GM12878 (cell line): ENCODE measurements around the gene INO80B. TPM values are rescaled to one million over a fixed set of nuclear protein-coding genes. Genes with fewer than 3 reads are reported as not detected.
A peak's percentile ranks its signal among the peaks of the same experiment; 100 is the strongest.

Experiments used
- BACH1 ChIP-seq: fragments of 450-650 bp; IDR thresholded peaks from 2 replicates; pipeline ENCODE4 v1.6.1; 2017; ENCODE audit warnings: mild to moderate bottlenecking, borderline replicate concordance
- HDAC2 ChIP-seq: fragments of 200-600 bp; sonication (generic); IDR thresholded peaks from 2 replicates; pipeline ENCODE4 v1.6.1; 2017
- IKZF2 ChIP-seq, 2 experiments: fragments of 450-650 bp; IDR thresholded peaks; 2 replicates each; pipeline ENCODE4 v1.6.1; 2017; ENCODE audit warnings: mild to moderate bottlenecking in 2 of 2, moderate library complexity in 2 of 2
- JUND ChIP-seq: IDR thresholded peaks from 2 replicates; pipeline ENCODE4 v1.6.1; 2012; ENCODE audit warnings: low read depth, mild to moderate bottlenecking, low read length, improper control_type of control experiment, moderate library complexity
- KLF5 ChIP-seq: fragments of 450-650 bp; IDR thresholded peaks from 2 replicates; pipeline ENCODE4 v1.6.1; 2014; ENCODE audit warnings: mild to moderate bottlenecking; ENCODE audit not compliant: partially characterized antibody
- NFYB ChIP-seq: IDR thresholded peaks from 2 replicates; pipeline ENCODE4 v1.6.1; 2011; ENCODE audit warnings: low read depth, mild to moderate bottlenecking, low read length, improper control_type of control experiment, moderate library complexity; ENCODE audit not compliant: insufficient read depth
- NR2F1 ChIP-seq: fragments of 450-650 bp; conservative IDR thresholded peaks from 2 replicates; pipeline ENCODE4 v1.6.1; 2017; ENCODE audit warnings: mild to moderate bottlenecking
- POLR2AphosphoS2 ChIP-seq: IDR thresholded peaks from 2 replicates; pipeline ENCODE4 v1.6.1; 2011; ENCODE audit warnings: low read depth, mild to moderate bottlenecking, low read length, improper control_type of control experiment, moderate library complexity
- POU2F2 ChIP-seq: IDR thresholded peaks from 3 replicates; pipeline ENCODE4 v1.6.1; 2011; ENCODE audit warnings: low read depth, mild to moderate bottlenecking, low read length, borderline replicate concordance
- SREBF1 ChIP-seq: IDR thresholded peaks from 2 replicates; pipeline ENCODE4 v1.6.1; 2012; ENCODE audit warnings: mild to moderate bottlenecking, low read length
- polyA plus RNA-seq, 11 experiments: library from polyadenylated mRNA; depleted of rRNA in 4 of 11; unstranded in 6 of 11; stranded (reverse) in 5 of 11; fragments of >200 nt; fragmentation: Nextera tagmentation in 4 of 11; fragmentation: Illumina TruSeq in 1 of 11; extraction: Ambion mirVana in 4 of 11; extraction: Trizol in 1 of 11; gene quantifications; 1 replicate in 1 of 11; 2 replicates in 10 of 11; pipeline versions ENCODE4 v1.2.1 to v1.2.3, GENCODE V29; 2011 to 2016; ENCODE audit warnings: inconsistent platforms in 2 of 11, missing spikeins in 2 of 11, low read depth in 1 of 11
- total RNA-seq, 4 experiments: library from RNA; depleted of rRNA in 3 of 4; stranded (reverse); fragments of >200 nt in 3 of 4; fragmentation: Illumina TruSeq in 1 of 4; extraction: Trizol in 1 of 4; gene quantifications; 2 replicates each; pipeline versions ENCODE4 v1.2.1 to v1.2.3, GENCODE V29; 2013 to 2021
- TF ChIP-seq, protein P1 (sequence below): fragments of 450-650 bp; IDR thresholded peaks from 2 replicates; pipeline ENCODE4 v1.6.1; 2017; ENCODE audit warnings: mild to moderate bottlenecking
- TF ChIP-seq, protein P2 (sequence below): fragments of 450-650 bp; IDR thresholded peaks from 2 replicates; pipeline ENCODE4 v1.6.1; 2017; ENCODE audit warnings: mild to moderate bottlenecking, moderate library complexity
- TF ChIP-seq, protein P3 (sequence below): IDR thresholded peaks from 2 replicates; pipeline ENCODE4 v1.6.1; 2011; ENCODE audit warnings: low read depth, low read length, improper control_type of control experiment, borderline replicate concordance
- TF ChIP-seq, protein P4 (sequence below): IDR thresholded peaks from 2 replicates; pipeline ENCODE4 v1.6.1; 2012; ENCODE audit warnings: low read length, inconsistent platforms
- TF ChIP-seq, protein P5 (sequence below): IDR thresholded peaks from 2 replicates; pipeline ENCODE4 v1.6.1; 2011; ENCODE audit warnings: borderline replicate concordance, low read depth, mild to moderate bottlenecking, moderate library complexity, mixed read lengths, low read length; ENCODE audit not compliant: insufficient read depth; ENCODE audit errors: extremely low read length
- TF ChIP-seq, protein P6 (sequence below): fragments of 450-650 bp; IDR thresholded peaks from 2 replicates; pipeline ENCODE4 v1.6.1; 2018; ENCODE audit warnings: mild to moderate bottlenecking, low read depth, moderate library complexity; ENCODE audit not compliant: partially characterized antibody

Gene INO80B
- total and polyA plus RNA-seq, 10 of the 15 experiments (the other 5 are each of a cell fraction or from before 2014, with no cell fraction given), result 1.3 to 26.7 (median 11.1) TPM

DNA sequence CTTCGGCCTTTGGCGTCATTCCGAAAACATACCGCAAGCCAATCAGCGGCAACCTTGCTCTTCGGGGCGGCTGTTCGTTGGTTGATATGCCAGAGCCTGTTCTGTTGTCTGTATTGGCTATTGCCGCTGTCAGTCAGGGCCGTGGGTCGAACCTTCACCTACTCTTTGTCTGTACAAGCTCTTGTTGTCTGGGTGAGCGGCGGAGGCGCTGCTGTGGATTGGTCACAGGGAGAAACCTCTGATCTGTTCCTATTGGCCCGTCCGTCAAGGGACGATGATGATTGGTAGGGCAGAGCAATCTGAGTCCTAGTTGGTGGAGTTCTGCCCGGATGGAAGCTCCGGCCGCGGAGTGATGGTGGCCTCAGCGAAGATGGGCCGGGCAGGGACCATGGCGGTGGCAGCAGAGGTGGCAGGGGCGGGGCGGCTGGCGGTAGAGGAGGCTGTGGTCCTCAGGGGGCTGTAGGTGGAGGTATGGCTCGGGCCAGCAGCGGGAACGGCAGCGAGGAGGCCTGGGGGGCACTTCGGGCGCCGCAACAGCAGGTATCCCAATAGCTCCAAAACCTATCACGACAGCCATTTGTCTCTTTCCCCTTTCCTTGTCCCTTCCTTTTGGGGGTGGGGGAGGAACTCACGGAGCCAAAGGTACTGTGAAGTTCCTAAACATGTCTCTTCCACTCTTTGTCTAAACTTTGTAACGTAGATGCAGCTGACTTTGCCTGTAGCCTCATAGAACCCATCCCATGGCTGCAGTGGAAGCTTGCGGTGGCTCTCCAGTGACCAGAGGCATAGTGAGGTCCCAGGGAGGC lies 3.4 kb downstream of the INO80B start, which contains the start of gene WBP1 (continued):
- TF ChIP-seq, protein P1, sequence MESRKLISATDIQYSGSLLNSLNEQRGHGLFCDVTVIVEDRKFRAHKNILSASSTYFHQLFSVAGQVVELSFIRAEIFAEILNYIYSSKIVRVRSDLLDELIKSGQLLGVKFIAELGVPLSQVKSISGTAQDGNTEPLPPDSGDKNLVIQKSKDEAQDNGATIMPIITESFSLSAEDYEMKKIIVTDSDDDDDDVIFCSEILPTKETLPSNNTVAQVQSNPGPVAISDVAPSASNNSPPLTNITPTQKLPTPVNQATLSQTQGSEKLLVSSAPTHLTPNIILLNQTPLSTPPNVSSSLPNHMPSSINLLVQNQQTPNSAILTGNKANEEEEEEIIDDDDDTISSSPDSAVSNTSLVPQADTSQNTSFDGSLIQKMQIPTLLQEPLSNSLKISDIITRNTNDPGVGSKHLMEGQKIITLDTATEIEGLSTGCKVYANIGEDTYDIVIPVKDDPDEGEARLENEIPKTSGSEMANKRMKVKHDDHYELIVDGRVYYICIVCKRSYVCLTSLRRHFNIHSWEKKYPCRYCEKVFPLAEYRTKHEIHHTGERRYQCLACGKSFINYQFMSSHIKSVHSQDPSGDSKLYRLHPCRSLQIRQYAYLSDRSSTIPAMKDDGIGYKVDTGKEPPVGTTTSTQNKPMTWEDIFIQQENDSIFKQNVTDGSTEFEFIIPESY, result no peak
- TF ChIP-seq, protein P2, sequence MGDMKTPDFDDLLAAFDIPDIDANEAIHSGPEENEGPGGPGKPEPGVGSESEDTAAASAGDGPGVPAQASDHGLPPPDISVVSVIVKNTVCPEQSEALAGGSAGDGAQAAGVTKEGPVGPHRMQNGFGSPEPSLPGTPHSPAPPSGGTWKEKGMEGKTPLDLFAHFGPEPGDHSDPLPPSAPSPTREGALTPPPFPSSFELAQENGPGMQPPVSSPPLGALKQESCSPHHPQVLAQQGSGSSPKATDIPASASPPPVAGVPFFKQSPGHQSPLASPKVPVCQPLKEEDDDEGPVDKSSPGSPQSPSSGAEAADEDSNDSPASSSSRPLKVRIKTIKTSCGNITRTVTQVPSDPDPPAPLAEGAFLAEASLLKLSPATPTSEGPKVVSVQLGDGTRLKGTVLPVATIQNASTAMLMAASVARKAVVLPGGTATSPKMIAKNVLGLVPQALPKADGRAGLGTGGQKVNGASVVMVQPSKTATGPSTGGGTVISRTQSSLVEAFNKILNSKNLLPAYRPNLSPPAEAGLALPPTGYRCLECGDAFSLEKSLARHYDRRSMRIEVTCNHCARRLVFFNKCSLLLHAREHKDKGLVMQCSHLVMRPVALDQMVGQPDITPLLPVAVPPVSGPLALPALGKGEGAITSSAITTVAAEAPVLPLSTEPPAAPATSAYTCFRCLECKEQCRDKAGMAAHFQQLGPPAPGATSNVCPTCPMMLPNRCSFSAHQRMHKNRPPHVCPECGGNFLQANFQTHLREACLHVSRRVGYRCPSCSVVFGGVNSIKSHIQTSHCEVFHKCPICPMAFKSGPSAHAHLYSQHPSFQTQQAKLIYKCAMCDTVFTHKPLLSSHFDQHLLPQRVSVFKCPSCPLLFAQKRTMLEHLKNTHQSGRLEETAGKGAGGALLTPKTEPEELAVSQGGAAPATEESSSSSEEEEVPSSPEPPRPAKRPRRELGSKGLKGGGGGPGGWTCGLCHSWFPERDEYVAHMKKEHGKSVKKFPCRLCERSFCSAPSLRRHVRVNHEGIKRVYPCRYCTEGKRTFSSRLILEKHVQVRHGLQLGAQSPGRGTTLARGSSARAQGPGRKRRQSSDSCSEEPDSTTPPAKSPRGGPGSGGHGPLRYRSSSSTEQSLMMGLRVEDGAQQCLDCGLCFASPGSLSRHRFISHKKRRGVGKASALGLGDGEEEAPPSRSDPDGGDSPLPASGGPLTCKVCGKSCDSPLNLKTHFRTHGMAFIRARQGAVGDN, result no peak
- TF ChIP-seq, protein P3, sequence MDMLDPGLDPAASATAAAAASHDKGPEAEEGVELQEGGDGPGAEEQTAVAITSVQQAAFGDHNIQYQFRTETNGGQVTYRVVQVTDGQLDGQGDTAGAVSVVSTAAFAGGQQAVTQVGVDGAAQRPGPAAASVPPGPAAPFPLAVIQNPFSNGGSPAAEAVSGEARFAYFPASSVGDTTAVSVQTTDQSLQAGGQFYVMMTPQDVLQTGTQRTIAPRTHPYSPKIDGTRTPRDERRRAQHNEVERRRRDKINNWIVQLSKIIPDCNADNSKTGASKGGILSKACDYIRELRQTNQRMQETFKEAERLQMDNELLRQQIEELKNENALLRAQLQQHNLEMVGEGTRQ, result no peak
- TF ChIP-seq BACH1 (0 out of 2 replicates have a peak, but pooled peaks have one; percentile 15), IKZF2 (IDR thresholded peaks at IDR 0.05) (no peak), NR2F1 (no peak), POU2F2 (peak; percentile 59; the same call in 2 of the 3 replicates), KLF5 (no peak), JUND (no peak), SREBF1 (no peak), POLR2AphosphoS2 (peak; percentile 83), NFYB (peak; percentile 91), HDAC2 (no peak)
- TF ChIP-seq, protein P4, sequence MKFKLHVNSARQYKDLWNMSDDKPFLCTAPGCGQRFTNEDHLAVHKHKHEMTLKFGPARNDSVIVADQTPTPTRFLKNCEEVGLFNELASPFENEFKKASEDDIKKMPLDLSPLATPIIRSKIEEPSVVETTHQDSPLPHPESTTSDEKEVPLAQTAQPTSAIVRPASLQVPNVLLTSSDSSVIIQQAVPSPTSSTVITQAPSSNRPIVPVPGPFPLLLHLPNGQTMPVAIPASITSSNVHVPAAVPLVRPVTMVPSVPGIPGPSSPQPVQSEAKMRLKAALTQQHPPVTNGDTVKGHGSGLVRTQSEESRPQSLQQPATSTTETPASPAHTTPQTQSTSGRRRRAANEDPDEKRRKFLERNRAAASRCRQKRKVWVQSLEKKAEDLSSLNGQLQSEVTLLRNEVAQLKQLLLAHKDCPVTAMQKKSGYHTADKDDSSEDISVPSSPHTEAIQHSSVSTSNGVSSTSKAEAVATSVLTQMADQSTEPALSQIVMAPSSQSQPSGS, result no peak
- TF ChIP-seq, protein P5, sequence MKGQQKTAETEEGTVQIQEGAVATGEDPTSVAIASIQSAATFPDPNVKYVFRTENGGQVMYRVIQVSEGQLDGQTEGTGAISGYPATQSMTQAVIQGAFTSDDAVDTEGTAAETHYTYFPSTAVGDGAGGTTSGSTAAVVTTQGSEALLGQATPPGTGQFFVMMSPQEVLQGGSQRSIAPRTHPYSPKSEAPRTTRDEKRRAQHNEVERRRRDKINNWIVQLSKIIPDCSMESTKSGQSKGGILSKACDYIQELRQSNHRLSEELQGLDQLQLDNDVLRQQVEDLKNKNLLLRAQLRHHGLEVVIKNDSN, result no peak
- TF ChIP-seq, protein P6, sequence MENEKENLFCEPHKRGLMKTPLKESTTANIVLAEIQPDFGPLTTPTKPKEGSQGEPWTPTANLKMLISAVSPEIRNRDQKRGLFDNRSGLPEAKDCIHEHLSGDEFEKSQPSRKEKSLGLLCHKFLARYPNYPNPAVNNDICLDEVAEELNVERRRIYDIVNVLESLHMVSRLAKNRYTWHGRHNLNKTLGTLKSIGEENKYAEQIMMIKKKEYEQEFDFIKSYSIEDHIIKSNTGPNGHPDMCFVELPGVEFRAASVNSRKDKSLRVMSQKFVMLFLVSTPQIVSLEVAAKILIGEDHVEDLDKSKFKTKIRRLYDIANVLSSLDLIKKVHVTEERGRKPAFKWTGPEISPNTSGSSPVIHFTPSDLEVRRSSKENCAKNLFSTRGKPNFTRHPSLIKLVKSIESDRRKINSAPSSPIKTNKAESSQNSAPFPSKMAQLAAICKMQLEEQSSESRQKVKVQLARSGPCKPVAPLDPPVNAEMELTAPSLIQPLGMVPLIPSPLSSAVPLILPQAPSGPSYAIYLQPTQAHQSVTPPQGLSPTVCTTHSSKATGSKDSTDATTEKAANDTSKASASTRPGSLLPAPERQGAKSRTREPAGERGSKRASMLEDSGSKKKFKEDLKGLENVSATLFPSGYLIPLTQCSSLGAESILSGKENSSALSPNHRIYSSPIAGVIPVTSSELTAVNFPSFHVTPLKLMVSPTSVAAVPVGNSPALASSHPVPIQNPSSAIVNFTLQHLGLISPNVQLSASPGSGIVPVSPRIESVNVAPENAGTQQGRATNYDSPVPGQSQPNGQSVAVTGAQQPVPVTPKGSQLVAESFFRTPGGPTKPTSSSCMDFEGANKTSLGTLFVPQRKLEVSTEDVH, result no peak
